ENCODE results near the gene RUNX3. TPM values are rescaled to one million over a fixed set of nuclear protein-coding genes. Genes with fewer than 3 reads are reported as not detected.

The RUNX3 gene
- total RNA-seq, 2 experiments from 2014 or later = 177 to 183 TPM

DNA sequence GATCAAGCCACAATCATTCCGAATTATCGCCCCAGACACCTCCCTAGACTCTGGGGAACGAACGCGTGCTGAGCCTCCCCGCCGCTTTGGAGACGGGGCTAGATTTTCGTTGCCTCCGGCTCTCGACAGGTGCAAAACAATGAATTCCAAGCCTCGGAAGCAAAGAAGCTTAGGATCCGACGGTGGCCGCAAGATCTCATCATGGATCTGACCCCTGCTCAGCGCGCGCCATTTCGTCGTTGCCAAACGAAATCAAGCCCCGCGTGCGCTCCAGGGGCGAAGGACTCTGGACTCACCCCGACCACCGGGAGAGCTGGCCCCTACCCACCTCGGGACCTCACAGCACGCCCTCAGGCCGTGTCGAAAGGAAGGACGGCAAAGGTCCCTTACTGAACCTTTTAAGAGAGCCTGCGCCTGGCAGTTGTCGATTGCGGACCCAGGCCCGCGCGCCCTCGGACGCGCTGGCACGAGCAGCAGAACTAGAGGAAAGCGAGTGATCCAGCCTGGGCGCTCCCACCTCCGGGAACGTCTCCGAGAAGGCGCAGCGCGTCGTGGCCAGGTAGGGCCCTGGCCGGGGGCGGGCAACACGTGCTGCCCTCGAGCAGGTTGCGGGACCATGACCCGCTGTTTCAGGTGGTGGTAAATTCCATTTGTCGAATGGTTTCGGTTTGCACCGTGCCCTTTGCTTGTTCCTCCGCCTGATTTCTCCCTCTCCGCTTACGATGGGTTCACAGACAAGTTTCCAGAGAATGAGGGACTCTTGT is 1.6 kb upstream of the RUNX3 start:
- peak overlapping the region; percentile 39 for H3K4me3 Mint-ChIP-seq
- POLR2A ChIA-PET = interaction anchor here (1.0 to 9.9 kb wide), 11 partner anchors 11 to 301 kb away, joined by 3 to 105 read pairs (median 7); partner anchors contain the start of gene SYF2
- peak overlapping the region; percentile 47 for H3K27ac Mint-ChIP-seq

GRCh38 chr1:24931146-24931467 is 1.0 kb upstream of the RUNX3 start:
- Mint-ChIP-seq H3K27me3 (no peaks in the 10 kb centered on the region), H3K4me1 (peaks cover 64% of the 10 kb centered on the region), H3K27ac (peak overlapping the region; percentile 67), H3K36me3 (ENCODE audit: low read depth) (peaks cover 69% of the 10 kb centered on the region), H3K9me3 (no peaks in the 10 kb centered on the region), H3K4me3 (peak overlapping the region; percentile 70)
- ChIA-PET POLR2A (interaction anchor here (1.3 to 9.9 kb wide), 7 partner anchors 10 to 301 kb away, joined by 6 to 105 read pairs (median 44); partner anchors contain the start of gene SYF2), CTCF (interaction anchor here (1.2 to 8.4 kb wide), 7 partner anchors 16 to 169 kb away, joined by 6 to 55 read pairs (median 15); no protein-coding TSS in a partner anchor)
- no peak for DNase-seq

More for the DNA sequence above, 1.6 kb upstream of the RUNX3 start:
- no peak for DNase-seq
- CTCF ChIA-PET = interaction anchor here (0.9 to 2.9 kb wide), 18 partner anchors 12 to 273 kb away, joined by 3 to 42 read pairs (median 5); no protein-coding TSS in a partner anchor
- Mint-ChIP-seq H3K9me3 (no peaks in the 10 kb centered on the region), H3K4me1 (peaks cover 64% of the 10 kb centered on the region), H3K27me3 (no peaks in the 10 kb centered on the region), H3K36me3 (ENCODE audit: low read depth) (peaks cover 67% of the 10 kb centered on the region)

DNA sequence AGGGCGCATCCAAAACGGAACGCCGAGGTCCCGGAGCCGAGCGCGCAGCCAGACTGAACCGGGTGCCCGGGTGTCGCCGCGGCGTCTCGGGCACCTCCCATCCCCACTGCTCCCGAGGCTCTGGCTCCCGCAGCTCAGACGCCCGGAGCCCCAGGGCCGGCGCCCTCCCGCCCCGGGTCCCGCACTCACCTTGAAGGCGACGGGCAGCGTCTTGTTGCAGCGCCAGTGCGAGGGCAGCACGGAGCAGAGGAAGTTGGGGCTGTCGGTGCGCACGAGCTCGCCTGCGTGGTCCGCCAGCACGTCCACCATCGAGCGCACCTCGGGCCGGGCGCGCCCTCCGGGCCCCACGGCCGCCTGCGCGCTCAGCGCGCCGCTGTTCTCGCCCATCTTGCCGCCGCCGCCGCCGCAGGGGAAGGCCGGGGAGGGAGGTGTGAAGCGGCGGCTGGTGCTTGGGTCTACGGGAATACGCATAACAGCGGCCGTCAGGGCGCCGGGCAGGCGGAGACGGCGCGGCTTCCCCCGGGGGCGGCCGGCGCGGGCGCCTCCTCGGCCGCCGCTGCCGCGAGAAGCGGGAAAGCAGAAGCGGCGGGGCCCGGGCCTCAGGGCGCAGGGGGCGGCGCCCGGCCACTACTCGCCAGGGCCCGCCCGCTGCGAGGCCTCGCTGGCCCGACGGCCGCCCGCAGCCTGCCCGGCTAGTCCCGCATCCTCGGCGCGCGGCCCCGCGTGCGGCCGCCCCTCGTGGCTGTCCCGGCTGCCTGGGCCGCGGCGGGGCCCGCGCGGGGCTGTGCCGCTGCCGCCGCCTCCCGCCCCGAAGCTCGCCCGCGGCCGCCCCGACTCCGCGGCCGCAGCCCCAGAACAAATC is 447 bp downstream of the RUNX3 start:
- Mint-ChIP-seq H3K4me3 (peak overlapping the region; percentile 81), H3K4me1 (peaks cover 65% of the 10 kb centered on the region), H3K27me3 (no peaks in the 10 kb centered on the region), H3K27ac (peak overlapping the region; percentile 80), H3K36me3 (ENCODE audit: low read depth) (peaks cover 72% of the 10 kb centered on the region), H3K9me3 (no peaks in the 10 kb centered on the region)
- CTCF ChIA-PET = interaction anchor here (0.8 to 8.4 kb wide), 15 partner anchors 10 to 170 kb away, joined by 3 to 55 read pairs (median 4); no protein-coding TSS in a partner anchor
- POLR2A ChIA-PET = interaction anchor here (0.5 to 11.0 kb wide), 18 partner anchors 17 to 1588 kb away, joined by 3 to 128 read pairs (median 6); partner anchors contain the start of genes CLIC4, RSRP1 and SYF2
- DNase-seq = peak; percentile 62

DNA sequence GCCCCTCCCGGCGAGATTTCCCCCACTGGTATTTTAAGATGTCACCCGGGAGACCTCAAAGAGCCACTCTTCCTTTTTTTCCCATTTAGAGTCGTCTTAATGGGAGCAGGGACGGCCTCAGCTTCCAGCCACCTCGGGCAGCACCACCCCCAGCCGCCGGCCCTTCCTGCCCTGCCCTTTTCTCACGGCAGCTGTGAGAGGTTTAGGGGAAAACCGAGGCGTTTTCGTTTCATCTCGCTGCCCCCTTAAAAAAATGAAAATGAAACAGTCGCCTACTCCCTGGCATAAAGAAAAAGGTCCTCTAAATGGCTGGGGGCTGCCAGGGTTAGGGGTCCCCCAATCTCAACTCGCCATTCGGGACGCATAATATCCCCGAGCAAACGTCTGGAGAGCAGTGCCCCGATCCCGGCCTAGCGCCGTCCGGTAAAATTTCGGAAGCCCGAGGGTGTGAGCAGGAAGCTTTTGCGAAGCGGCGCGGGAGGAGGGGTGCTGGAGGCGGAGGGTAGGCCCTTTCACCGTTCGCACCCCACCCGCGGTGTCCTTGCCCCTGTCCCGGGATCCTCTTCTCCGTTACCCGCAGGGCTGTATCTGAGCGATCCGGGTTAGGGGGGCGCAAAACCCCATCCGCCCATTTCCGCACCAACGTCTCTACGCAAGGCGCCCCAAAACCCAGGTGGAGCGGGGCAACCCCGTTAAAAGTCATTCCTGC is 1.2 kb downstream of the RUNX3 start:
- no peaks in the 10 kb centered on the region for H3K27me3 Mint-ChIP-seq
- peaks cover 70% of the 10 kb centered on the region for H3K36me3 Mint-ChIP-seq (ENCODE audit: low read depth)
- H3K27ac Mint-ChIP-seq = peak overlapping the region; percentile 80
- peak overlapping the region; percentile 81 for H3K4me3 Mint-ChIP-seq
- H3K4me1 Mint-ChIP-seq = peaks cover 63% of the 10 kb centered on the region
- H3K9me3 Mint-ChIP-seq = no peaks in the 10 kb centered on the region
- peak; percentile 58 for DNase-seq
- ChIA-PET CTCF (interaction anchor here (0.9 to 8.4 kb wide), 7 partner anchors 24 to 170 kb away, joined by 3 to 55 read pairs (median 3); no protein-coding TSS in a partner anchor), POLR2A (interaction anchor here (1.4 to 11.0 kb wide), 12 partner anchors 9 to 319 kb away, joined by 4 to 128 read pairs (median 26); partner anchors contain the start of genes RSRP1 and SYF2)

- H3K4me1 Mint-ChIP-seq = peaks cover 63% of the 10 kb centered on the region
- no peaks in the 10 kb centered on the region for H3K9me3 Mint-ChIP-seq
- CTCF ChIA-PET = interaction anchor here (0.9 to 8.4 kb wide), 7 partner anchors 36 to 171 kb away, joined by 3 to 55 read pairs (median 3); no protein-coding TSS in a partner anchor
Measured at GRCh38 chr1:24927988-24928688, 1.9 kb downstream of the RUNX3 start.

GRCh38 chr1:24927473-24927872 is 2.6 kb downstream of the RUNX3 start:
- no peaks in the 10 kb centered on the region for H3K27me3 Mint-ChIP-seq
- H3K9me3 Mint-ChIP-seq = no peaks in the 10 kb centered on the region
- H3K4me1 Mint-ChIP-seq = peaks cover 62% of the 10 kb centered on the region
- no peak for DNase-seq
- H3K27ac Mint-ChIP-seq = peak overlapping the region; percentile 80
- ChIA-PET POLR2A (interaction anchor here (1.0 to 11.0 kb wide), 17 partner anchors 8 to 392 kb away, joined by 3 to 128 read pairs (median 16); partner anchors contain the start of gene SYF2), CTCF (interaction anchor here (0.6 to 8.4 kb wide), 10 partner anchors 15 to 777 kb away, joined by 3 to 55 read pairs (median 4); no protein-coding TSS in a partner anchor)
- H3K4me3 Mint-ChIP-seq = peak overlapping the region; percentile 81
- peaks cover 72% of the 10 kb centered on the region for H3K36me3 Mint-ChIP-seq (ENCODE audit: low read depth)

More at GRCh38 chr1:24927988-24928688, 1.9 kb downstream of the RUNX3 start:
- H3K36me3 Mint-ChIP-seq (ENCODE audit: low read depth) = peaks cover 72% of the 10 kb centered on the region
- peak overlapping the region; percentile 81 for H3K4me3 Mint-ChIP-seq
- POLR2A ChIA-PET = interaction anchor here (1.1 to 11.0 kb wide), 13 partner anchors 8 to 392 kb away, joined by 3 to 128 read pairs (median 22); partner anchors contain the start of gene SYF2
- DNase-seq = no peak
- H3K27me3 Mint-ChIP-seq = no peaks in the 10 kb centered on the region
- peak overlapping the region; percentile 80 for H3K27ac Mint-ChIP-seq

- Mint-ChIP-seq H3K27ac (peak overlapping the region; percentile 80), H3K4me3 (peak overlapping the region; percentile 81), H3K4me1 (peaks cover 64% of the 10 kb centered on the region), H3K27me3 (no peaks in the 10 kb centered on the region), H3K9me3 (no peaks in the 10 kb centered on the region), H3K36me3 (ENCODE audit: low read depth) (peaks cover 77% of the 10 kb centered on the region)
- ChIA-PET POLR2A (interaction anchor here (0.7 to 11.0 kb wide), 21 partner anchors 7 to 391 kb away, joined by 3 to 128 read pairs (median 8); partner anchors contain the start of genes SRRM1 and SYF2), CTCF (interaction anchor here (0.6 to 8.4 kb wide), 15 partner anchors 8 to 869 kb away, joined by 3 to 55 read pairs (median 4); no protein-coding TSS in a partner anchor)
- DNase-seq = no peak
Measured at GRCh38 chr1:24926563-24927249, 3.4 kb downstream of the RUNX3 start.

DNA sequence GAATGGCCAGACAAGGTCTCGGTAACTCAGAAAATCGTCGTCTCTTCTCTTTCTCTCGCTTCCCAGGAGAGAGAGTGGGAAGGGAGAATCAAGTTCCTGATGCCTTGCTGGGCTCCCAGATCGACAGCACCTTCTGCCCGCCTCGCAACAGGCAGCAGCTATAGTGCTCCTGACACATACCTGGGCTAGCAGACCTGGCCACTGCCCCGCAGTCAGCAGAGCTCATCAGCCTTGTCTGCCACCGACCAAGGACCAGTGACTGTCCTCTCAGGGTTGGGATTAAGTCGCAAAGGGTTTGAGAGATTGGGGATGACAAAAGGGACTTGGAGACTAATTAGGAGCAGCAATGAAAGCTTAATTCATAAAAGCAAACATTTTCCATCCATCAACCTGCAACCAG is 4.1 kb downstream of the RUNX3 start:
- ChIA-PET CTCF (interaction anchor here (0.7 to 8.4 kb wide), 13 partner anchors 9 to 174 kb away, joined by 3 to 55 read pairs (median 4); no protein-coding TSS in a partner anchor), POLR2A (interaction anchor here (0.8 to 11.0 kb wide), 15 partner anchors 9 to 319 kb away, joined by 3 to 128 read pairs (median 7); no protein-coding TSS in a partner anchor)
- peaks cover 79% of the 10 kb centered on the region for H3K36me3 Mint-ChIP-seq (ENCODE audit: low read depth)
- peak overlapping the region; percentile 81 for H3K4me3 Mint-ChIP-seq
- H3K9me3 Mint-ChIP-seq = no peaks in the 10 kb centered on the region
- peak overlapping the region; percentile 80 for H3K27ac Mint-ChIP-seq
- H3K27me3 Mint-ChIP-seq = no peaks in the 10 kb centered on the region
- DNase-seq = no peak
- H3K4me1 Mint-ChIP-seq = peaks cover 65% of the 10 kb centered on the region

DNA sequence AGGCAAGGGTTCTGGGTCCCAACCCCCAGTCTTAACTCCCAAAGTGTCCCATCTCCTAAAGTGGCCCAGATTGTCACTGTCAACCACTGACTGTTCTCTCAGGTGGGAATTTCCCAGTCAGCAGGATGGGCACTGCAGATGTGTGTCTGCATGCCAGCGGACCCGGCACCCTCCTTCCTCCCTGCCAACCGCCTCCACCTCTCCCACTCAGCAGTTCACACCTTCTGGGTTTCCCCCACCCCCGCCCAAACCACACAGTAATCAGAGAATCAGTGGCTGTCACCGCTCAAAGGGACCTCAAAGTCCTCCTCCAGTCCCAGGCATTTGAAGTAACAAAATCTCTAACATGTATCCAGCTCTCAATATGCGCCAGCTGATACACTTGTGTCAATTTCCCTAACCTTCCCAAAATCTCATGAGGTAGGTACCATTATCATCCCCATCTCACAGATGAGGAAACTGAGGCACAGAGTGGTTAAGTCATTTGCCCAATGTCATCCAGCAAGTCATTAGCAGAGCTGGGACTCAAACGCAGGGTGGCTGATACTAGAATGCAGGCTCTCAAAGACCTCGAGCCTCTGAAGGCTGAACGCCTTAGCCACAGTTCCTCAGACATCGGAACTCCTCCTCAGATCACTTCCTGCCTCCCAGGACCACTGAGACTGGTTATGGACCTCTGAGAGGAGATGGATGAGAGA is 4.8 kb downstream of the RUNX3 start:
- POLR2A ChIA-PET = interaction anchor here (0.6 to 11.0 kb wide), 14 partner anchors 8 to 308 kb away, joined by 3 to 128 read pairs (median 12); no protein-coding TSS in a partner anchor
- Mint-ChIP-seq H3K4me3 (peak overlapping the region; percentile 81), H3K4me1 (peaks cover 66% of the 10 kb centered on the region), H3K9me3 (no peaks in the 10 kb centered on the region), H3K36me3 (ENCODE audit: low read depth) (peaks cover 86% of the 10 kb centered on the region), H3K27ac (peak overlapping the region; percentile 80), H3K27me3 (no peaks in the 10 kb centered on the region)
- CTCF ChIA-PET = interaction anchor here (0.7 to 8.4 kb wide), 13 partner anchors 9 to 1171 kb away, joined by 3 to 55 read pairs (median 4); no protein-coding TSS in a partner anchor
- DNase-seq = peak; percentile 87

- POLR2A ChIA-PET = interaction anchor here (1.0 to 11.0 kb wide), 8 partner anchors 9 to 142 kb away, joined by 3 to 128 read pairs (median 4); no protein-coding TSS in a partner anchor
- peak overlapping the region; percentile 85 for H3K27ac Mint-ChIP-seq
- CTCF ChIA-PET = interaction anchor here (1.0 to 8.4 kb wide), 3 partner anchors 25 to 177 kb away, joined by 3 to 55 read pairs (median 31); no protein-coding TSS in a partner anchor
- H3K36me3 Mint-ChIP-seq (ENCODE audit: low read depth) = peaks cover 96% of the 10 kb centered on the region
- peak overlapping the region; percentile 51 for H3K4me3 Mint-ChIP-seq
- no peaks in the 10 kb centered on the region for H3K27me3 Mint-ChIP-seq
- peak; percentile 47 for DNase-seq
- H3K9me3 Mint-ChIP-seq = no peaks in the 10 kb centered on the region
- H3K4me1 Mint-ChIP-seq = peaks cover 79% of the 10 kb centered on the region
Measured at GRCh38 chr1:24923485-24924113, 6.5 kb downstream of the RUNX3 start.

Measured in activated CD4-positive, alpha-beta memory T cell treated with anti-CD3 and anti-CD28 coated beads, Interleukin-2, amount 10 ng/mL, durations not matched to agents 7 days and 5 days (primary cell).